Measurements from ENCODE around the gene ZNF500.

DNA sequence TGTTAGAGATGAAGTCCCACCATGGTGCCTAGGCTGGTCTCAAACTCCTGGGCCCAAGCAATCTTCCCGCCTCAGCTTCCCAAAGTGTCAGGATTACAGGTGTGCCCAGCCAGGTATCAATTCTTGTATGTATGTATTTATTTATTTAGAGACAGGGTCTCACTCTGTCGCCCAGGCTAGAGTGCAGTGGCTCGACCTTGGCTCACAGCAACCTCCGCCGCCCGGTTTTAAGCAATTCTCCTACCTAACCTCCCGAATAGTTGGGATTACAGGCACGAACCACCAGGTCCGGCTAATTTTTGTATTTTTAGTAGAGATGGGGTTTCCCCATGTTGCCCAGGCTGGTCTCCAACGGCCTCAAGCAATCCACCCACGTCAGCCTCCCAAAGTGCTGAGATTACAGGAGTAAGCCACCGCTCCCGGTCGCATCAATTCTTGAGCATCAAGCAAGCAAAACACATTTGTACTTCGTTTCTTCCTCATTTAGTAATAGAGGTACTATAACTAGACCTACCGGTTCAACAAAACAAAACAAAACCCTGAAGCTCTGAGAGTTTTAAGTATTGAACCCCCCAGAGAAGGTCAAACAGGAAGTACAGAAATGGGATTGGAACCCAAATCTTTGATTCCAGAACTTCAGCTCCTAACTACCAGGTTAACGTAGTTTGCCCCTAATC lies 1.0 kb upstream of the ZNF500 start:
- TF ChIP-seq, protein P1, sequence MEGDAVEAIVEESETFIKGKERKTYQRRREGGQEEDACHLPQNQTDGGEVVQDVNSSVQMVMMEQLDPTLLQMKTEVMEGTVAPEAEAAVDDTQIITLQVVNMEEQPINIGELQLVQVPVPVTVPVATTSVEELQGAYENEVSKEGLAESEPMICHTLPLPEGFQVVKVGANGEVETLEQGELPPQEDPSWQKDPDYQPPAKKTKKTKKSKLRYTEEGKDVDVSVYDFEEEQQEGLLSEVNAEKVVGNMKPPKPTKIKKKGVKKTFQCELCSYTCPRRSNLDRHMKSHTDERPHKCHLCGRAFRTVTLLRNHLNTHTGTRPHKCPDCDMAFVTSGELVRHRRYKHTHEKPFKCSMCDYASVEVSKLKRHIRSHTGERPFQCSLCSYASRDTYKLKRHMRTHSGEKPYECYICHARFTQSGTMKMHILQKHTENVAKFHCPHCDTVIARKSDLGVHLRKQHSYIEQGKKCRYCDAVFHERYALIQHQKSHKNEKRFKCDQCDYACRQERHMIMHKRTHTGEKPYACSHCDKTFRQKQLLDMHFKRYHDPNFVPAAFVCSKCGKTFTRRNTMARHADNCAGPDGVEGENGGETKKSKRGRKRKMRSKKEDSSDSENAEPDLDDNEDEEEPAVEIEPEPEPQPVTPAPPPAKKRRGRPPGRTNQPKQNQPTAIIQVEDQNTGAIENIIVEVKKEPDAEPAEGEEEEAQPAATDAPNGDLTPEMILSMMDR (conservative IDR thresholded peaks at IDR 0.05 in 1 of 2, IDR thresholded peaks at IDR 0.05 in 1 of 2; ENCODE audit: low read depth in 1 of 2, low read length in 2 of 2), result no peak
- no peak for TF ChIP-seq EZH2 (IDR thresholded peaks at IDR 0.05; ENCODE audit: low read length, missing control alignments)
